Mesendoderm (in vitro differentiated cells): Measurements from ENCODE around the gene CCDC117.
"Not testable (repeated sequence)": the region's sequence is repeated elsewhere in the genome, so short reads cannot be mapped to it uniquely, and the experiment has no call there.

ENCODE experiments used
- DNase-seq: peaks from one replicate; pipeline ENCODE4 v3.0.0; 2013
- H2AK5ac ChIP-seq: 2 replicates; pipeline ENCODE4 v1.6.1; 2013; ENCODE audit warnings: low read length, inconsistent platforms
- H2BK120ac ChIP-seq: 2 replicates; pipeline ENCODE4 v1.6.1; 2013; ENCODE audit warnings: low read depth, mild to moderate bottlenecking, low read length, moderate library complexity, mixed read lengths
- H2BK15ac ChIP-seq: replicated peaks from 2 replicates; pipeline ENCODE4 v1.6.1; 2013; ENCODE audit warnings: low read depth, mild to moderate bottlenecking, moderate library complexity
- H2BK5ac ChIP-seq: 2 replicates; pipeline ENCODE4 v1.6.1; 2013; ENCODE audit warnings: low read length, inconsistent platforms
- H3K18ac ChIP-seq: 2 replicates; pipeline ENCODE4 v1.6.1; 2013; ENCODE audit warnings: mild to moderate bottlenecking, low read length, mixed read lengths
- H3K23ac ChIP-seq: one replicate; pipeline ENCODE4 v1.6.1; 2013; ENCODE audit warnings: low read length
- H3K27ac ChIP-seq: 2 replicates; pipeline ENCODE4 v1.5.1; 2013; ENCODE audit warnings: low read depth, mild to moderate bottlenecking, inconsistent platforms, low read length, moderate library complexity
- H3K27me3 ChIP-seq: 2 replicates; pipeline ENCODE4 v1.6.1; 2013; ENCODE audit warnings: low read length, control low read depth, mild to moderate bottlenecking, inconsistent platforms; ENCODE audit not compliant: insufficient read depth, poor library complexity
- H3K36me3 ChIP-seq: 2 replicates; pipeline ENCODE4 v1.6.1; 2013; ENCODE audit warnings: low read length, inconsistent platforms; ENCODE audit not compliant: control insufficient read depth, insufficient read depth
- H3K4ac ChIP-seq: one replicate; pipeline ENCODE4 v1.6.1; 2013; ENCODE audit warnings: low read depth, mild to moderate bottlenecking, low read length, moderate library complexity
- H3K4me1 ChIP-seq: 2 replicates; pipeline ENCODE4 v1.6.1; 2013; ENCODE audit warnings: low read depth, low read length, inconsistent platforms; ENCODE audit not compliant: control insufficient read depth
- H3K4me2 ChIP-seq: 2 replicates; pipeline ENCODE4 v1.6.1; 2013; ENCODE audit warnings: low read length
- H3K4me3 ChIP-seq: 2 replicates; pipeline ENCODE4 v1.5.1; 2013; ENCODE audit warnings: mild to moderate bottlenecking, low read length
- H3K56ac ChIP-seq: one replicate; pipeline ENCODE4 v1.6.1; 2013; ENCODE audit warnings: low read length
- H3K79me1 ChIP-seq: 2 replicates; pipeline ENCODE4 v1.6.1; 2013; ENCODE audit warnings: low read length, inconsistent platforms
- H3K79me2 ChIP-seq: 2 replicates; pipeline ENCODE4 v1.6.1; 2013; ENCODE audit warnings: mild to moderate bottlenecking, low read length; ENCODE audit not compliant: control insufficient read depth, insufficient read depth
- H3K9ac ChIP-seq: 2 replicates; pipeline ENCODE4 v1.6.1; 2013; ENCODE audit warnings: low read length, inconsistent platforms
- H4K5ac ChIP-seq: one replicate; pipeline ENCODE4 v1.6.1; 2013; ENCODE audit warnings: low read length
- H4K8ac ChIP-seq: one replicate; pipeline ENCODE4 v1.6.1; 2013; ENCODE audit warnings: low read depth, mild to moderate bottlenecking, control low read depth, low read length, moderate library complexity
- WGBS: extraction: QIAGEN DNeasy Blood & Tissue Kit; methylation state at CpG from one replicate; pipeline ENCODE4 v1.1.7; 2013; ENCODE audit warnings: low lambda C conversion rate, missing lambda C conversion rate; ENCODE audit not compliant: insufficient coverage; ENCODE audit errors: extremely low coverage; 5-methylcytosine and 5-hydroxymethylcytosine counted together

Gene CCDC117

GRCh38 chr22:28742562-28742962 is 29.9 kb upstream of the CCDC117 start:
- peak overlapping the region; percentile 89 for H3K56ac ChIP-seq
- H3K23ac ChIP-seq, result no peak overlapping the region
- peaks cover 5% of the 10 kb centered on the region for H3K4me1 ChIP-seq
- H3K18ac ChIP-seq, result no peak overlapping the region
- WGBS, result 100% methylated on average over 1 of the region's 10 CpGs
- H3K36me3 ChIP-seq, result peaks cover 4% of the 10 kb centered on the region
- peaks cover 14% of the 10 kb centered on the region for H3K79me1 ChIP-seq
- no peak overlapping the region for H3K27ac ChIP-seq
- peak overlapping the region; percentile 88 for H3K9ac ChIP-seq
- peak overlapping the region; percentile 22 for H2AK5ac ChIP-seq
- H3K79me2 ChIP-seq, result peaks cover 22% of the 10 kb centered on the region
- DNase-seq, result no peak
- no peak overlapping the region for H4K5ac ChIP-seq
- H2BK120ac ChIP-seq, result no peak overlapping the region
- H4K8ac ChIP-seq, result no peak overlapping the region
- no peak overlapping the region for H3K4ac ChIP-seq
- H3K27me3 ChIP-seq, result no peaks in the 10 kb centered on the region
- H2BK5ac ChIP-seq, result peak overlapping the region; percentile 47
- H2BK15ac ChIP-seq, result no peak overlapping the region
- H3K4me3 ChIP-seq, result peak overlapping the region; percentile 68
- peak overlapping the region; percentile 80 for H3K4me2 ChIP-seq

- Histone ChIP-seq H3K79me2 (peaks cover 16% of the 10 kb centered on the region), H3K36me3 (peaks cover 5% of the 10 kb centered on the region), H3K23ac (no peak overlapping the region), H3K4me1 (peaks cover 3% of the 10 kb centered on the region), H3K4me3 (no peak overlapping the region), H4K8ac (no peak overlapping the region), H2BK5ac (no peak overlapping the region), H3K18ac (no peak overlapping the region), H3K27ac (no peak overlapping the region), H3K56ac (no peak overlapping the region), H3K27me3 (no peaks in the 10 kb centered on the region), H3K4ac (no peak overlapping the region), H3K9ac (no peak overlapping the region), H4K5ac (no peak overlapping the region), H3K79me1 (peaks cover 12% of the 10 kb centered on the region), H2AK5ac (no peak overlapping the region), H2BK120ac (no peak overlapping the region), H3K4me2 (no peak overlapping the region), H2BK15ac (no peak overlapping the region)
- no CpG with 5 or more reads among the region's 3 CpGs for WGBS
- no peak for DNase-seq
Measured at GRCh38 chr22:28743852-28744251, 28.6 kb upstream of the CCDC117 start.

GRCh38 chr22:28750471-28750881 is 22.0 kb upstream of the CCDC117 start:
- H3K27ac ChIP-seq, result no peak overlapping the region
- H3K79me2 ChIP-seq, result no peaks in the 10 kb centered on the region
- no peaks in the 10 kb centered on the region for H3K27me3 ChIP-seq
- no peaks in the 10 kb centered on the region for H3K79me1 ChIP-seq
- DNase-seq, result no peak
- no peak overlapping the region for H3K56ac ChIP-seq
- H3K4me1 ChIP-seq, result no peaks in the 10 kb centered on the region
- H3K23ac ChIP-seq, result no peak overlapping the region
- no CpG with 5 or more reads among the region's 6 CpGs for WGBS
- no peak overlapping the region for H2BK5ac ChIP-seq
- H3K9ac ChIP-seq, result no peak overlapping the region
- H2BK120ac ChIP-seq, result no peak overlapping the region
- no peak overlapping the region for H3K4me2 ChIP-seq
- no peak overlapping the region for H4K5ac ChIP-seq
- H4K8ac ChIP-seq, result no peak overlapping the region
- H3K18ac ChIP-seq, result no peak overlapping the region
- H3K36me3 ChIP-seq, result peaks cover 4% of the 10 kb centered on the region
- no peak overlapping the region for H2AK5ac ChIP-seq
- no peak overlapping the region for H3K4ac ChIP-seq
- no peak overlapping the region for H3K4me3 ChIP-seq
- H2BK15ac ChIP-seq, result no peak overlapping the region

- H3K9ac ChIP-seq, H4K5ac ChIP-seq, H2BK5ac ChIP-seq, H2AK5ac ChIP-seq, H3K4me1 ChIP-seq, H2BK15ac ChIP-seq, H3K79me2 ChIP-seq, H3K36me3 ChIP-seq, H3K23ac ChIP-seq, H3K18ac ChIP-seq, H3K27ac ChIP-seq, H3K4me2 ChIP-seq, H3K27me3 ChIP-seq, H2BK120ac ChIP-seq, H3K4me3 ChIP-seq, DNase-seq, H4K8ac ChIP-seq, H3K4ac ChIP-seq, H3K56ac ChIP-seq, H3K79me1 ChIP-seq: not testable (repeated sequence)
- WGBS, result no CpG with 5 or more reads among the region's 3 CpGs
Measured at GRCh38 chr22:28754512-28754911, 18.0 kb upstream of the CCDC117 start.

DNA sequence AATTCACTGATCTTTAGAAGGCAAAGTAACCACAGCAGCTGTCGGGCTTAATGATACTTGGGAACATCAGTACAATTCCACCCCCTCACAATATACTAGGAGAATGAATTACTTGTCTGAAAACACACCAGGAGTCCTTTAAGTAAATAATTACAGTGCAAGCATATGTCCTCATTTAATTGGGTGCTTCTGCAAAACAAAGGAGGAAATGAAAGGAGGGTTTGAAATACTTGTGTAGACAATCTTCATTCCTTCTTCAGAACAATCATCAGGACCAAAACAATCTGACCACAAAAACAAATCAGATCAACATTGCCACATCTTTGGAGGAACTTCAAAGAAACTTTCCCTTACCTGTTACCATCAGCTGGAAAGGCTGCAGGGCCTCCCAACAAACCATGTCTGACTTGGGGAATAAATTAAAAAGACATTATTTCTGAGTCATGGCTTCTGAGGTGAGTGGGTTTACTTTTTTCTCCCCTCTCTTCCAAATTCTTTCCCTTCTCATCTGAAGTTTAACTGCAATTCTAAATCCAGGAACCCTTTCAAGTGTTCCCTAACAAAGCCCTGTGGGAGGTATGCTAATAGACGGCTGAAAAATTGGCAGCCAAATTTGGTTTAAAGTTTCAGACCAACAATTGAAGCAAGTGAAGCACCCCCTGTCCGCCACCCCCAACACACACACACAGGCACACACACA is 12.5 kb upstream of the CCDC117 start:
- peak overlapping the region; percentile 9 for H3K56ac ChIP-seq
- no peak overlapping the region for H3K4me2 ChIP-seq
- H3K18ac ChIP-seq, result no peak overlapping the region
- no peak overlapping the region for H2BK120ac ChIP-seq
- H3K4me1 ChIP-seq, result peaks cover 7% of the 10 kb centered on the region
- H3K36me3 ChIP-seq, result no peaks in the 10 kb centered on the region
- WGBS, result no CpG with 5 or more reads among the region's 3 CpGs
- no peak overlapping the region for H3K4me3 ChIP-seq
- H4K5ac ChIP-seq, result peak overlapping the region; percentile 8
- H3K23ac ChIP-seq, result no peak overlapping the region
- peak overlapping the region; percentile 20 for H2BK15ac ChIP-seq
- H3K4ac ChIP-seq, result no peak overlapping the region
- H3K27ac ChIP-seq, result peak overlapping the region; percentile 52
- DNase-seq, result peak; percentile 40
- no peaks in the 10 kb centered on the region for H3K79me1 ChIP-seq
- H4K8ac ChIP-seq, result no peak overlapping the region
- no peak overlapping the region for H3K9ac ChIP-seq
- no peak overlapping the region for H2BK5ac ChIP-seq
- no peaks in the 10 kb centered on the region for H3K79me2 ChIP-seq
- no peaks in the 10 kb centered on the region for H3K27me3 ChIP-seq
- no peak overlapping the region for H2AK5ac ChIP-seq

GRCh38 chr22:28761449-28761755 is 11.1 kb upstream of the CCDC117 start:
- DNase-seq, result no peak
- Histone ChIP-seq H3K27me3 (no peaks in the 10 kb centered on the region), H3K27ac (no peak overlapping the region), H3K36me3 (no peaks in the 10 kb centered on the region), H4K8ac (no peak overlapping the region), H2AK5ac (no peak overlapping the region), H3K4ac (no peak overlapping the region), H3K23ac (no peak overlapping the region), H3K56ac (no peak overlapping the region), H4K5ac (no peak overlapping the region), H2BK120ac (no peak overlapping the region), H3K18ac (no peak overlapping the region), H3K4me3 (no peak overlapping the region), H2BK5ac (no peak overlapping the region), H2BK15ac (no peak overlapping the region), H3K4me2 (no peak overlapping the region), H3K79me1 (no peaks in the 10 kb centered on the region), H3K9ac (no peak overlapping the region), H3K79me2 (no peaks in the 10 kb centered on the region), H3K4me1 (peaks cover 7% of the 10 kb centered on the region)
- no CpG with 5 or more reads among the region's 10 CpGs for WGBS
